ENCODE results near the gene MED27.

Gene MED27

DNA sequence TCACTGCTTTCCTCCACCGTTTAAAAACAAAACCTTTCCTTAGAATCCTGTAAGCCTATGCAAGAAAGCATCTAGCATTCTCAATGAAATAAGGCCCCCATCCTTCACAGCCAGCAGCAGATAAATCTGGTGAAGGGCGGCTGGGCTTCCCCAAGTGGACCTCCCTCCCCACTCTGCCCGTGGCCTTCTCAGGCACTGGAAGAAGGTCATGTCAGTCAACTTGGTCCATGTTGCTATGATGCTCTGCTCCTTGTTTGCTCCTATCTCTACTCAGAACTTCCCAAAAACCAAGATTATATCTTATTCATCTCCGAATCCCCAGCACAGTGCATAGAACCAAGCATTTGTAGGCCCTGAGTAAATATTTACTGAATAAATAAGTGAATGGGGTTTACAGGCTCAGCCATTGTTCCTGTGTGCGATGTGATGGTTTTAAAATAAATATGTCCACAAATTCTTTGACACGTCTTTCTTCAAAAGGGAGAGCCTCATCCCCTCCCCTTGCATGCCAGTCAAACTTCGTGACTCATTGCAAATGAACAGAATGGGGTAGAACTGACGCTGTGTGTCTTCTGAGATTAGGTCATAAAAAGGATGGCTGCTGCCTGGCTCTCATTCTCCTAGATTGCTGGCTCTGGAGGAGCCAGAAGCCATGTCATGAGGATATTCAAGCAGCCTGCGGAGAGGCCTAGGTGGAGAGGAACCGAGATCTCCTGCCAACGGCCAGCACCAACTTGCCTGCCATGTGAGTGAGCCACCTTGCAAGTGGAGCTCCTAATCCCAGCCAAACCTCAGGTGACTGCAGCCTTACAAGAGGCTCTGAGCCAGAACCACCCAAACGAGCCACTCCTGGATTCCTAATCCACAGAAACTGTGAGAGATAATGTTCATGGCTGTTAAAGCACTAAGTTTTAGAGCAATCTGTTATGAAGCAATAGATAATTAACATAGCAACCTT is 70.5 kb downstream of the MED27 start:
- Histone ChIP-seq H3K4me3 (ENCODE audit: low read length, poor library complexity, severe bottlenecking) (no peak overlapping the region), H3K36me3 (ENCODE audit: insufficient read depth, low read length) (peaks cover 18% of the 10 kb centered on the region; the same call in 1 of the 2 replicates), H3K9me2 (replicated peaks; ENCODE audit: low read depth, low read length) (no peaks in the 10 kb centered on the region), H3K4me2 (ENCODE audit: low read depth, low read length, poor library complexity, severe bottlenecking) (no peak overlapping the region), H3K79me2 (ENCODE audit: insufficient read depth, low read length) (peaks cover 22% of the 10 kb centered on the region), H3K9me3 (ENCODE audit: insufficient read depth, low read depth, low read length) (no peaks in the 10 kb centered on the region), H3K27me3 (ENCODE audit: insufficient read depth, low read length, poor library complexity, severe bottlenecking) (no peaks in the 10 kb centered on the region), H3K9ac (ENCODE audit: low read depth, low read length, poor library complexity, severe bottlenecking) (no peak overlapping the region), H2AFZ (ENCODE audit: low read length) (no peak overlapping the region), H3K4me1 (ENCODE audit: insufficient read depth, low read length, poor library complexity, severe bottlenecking) (peaks cover 22% of the 10 kb centered on the region), H3F3A (ENCODE audit: low read depth) (no peaks in the 10 kb centered on the region), H4K20me1 (ENCODE audit: insufficient read depth, low read length, poor library complexity, severe bottlenecking) (peaks cover 7% of the 10 kb centered on the region)
- TF ChIP-seq EZH2phosphoT487 (IDR thresholded peaks at IDR 0.05; ENCODE audit: borderline replicate concordance) = no peak

DNA sequence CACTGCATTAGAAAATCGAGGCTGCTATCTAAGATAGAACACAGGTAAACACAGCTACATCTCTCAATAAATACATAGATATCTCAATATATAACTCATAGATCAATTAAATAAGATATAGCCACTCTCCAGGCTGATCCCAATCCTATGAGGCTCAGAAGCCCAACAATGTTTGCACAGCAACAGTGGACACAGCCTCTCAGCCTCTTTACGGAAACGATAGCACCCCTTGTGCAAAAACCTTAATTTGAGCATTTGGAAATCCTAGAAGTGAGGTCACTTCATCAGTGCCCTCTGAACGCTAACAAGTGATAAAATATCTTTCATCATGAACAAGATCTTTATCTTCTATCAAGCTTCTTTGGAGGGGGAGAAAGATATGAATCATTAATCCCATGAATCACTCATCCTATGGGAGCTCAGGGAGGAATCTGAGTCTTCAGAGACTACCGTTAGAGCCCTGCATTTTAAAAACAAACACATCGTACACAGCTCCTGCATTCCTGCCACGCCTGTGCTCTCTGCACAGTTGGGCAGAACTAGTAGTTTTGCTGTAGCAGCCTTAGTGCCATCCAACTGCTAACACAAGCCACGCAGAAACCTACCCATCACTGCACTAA is 71.4 kb downstream of the MED27 start:
- TF ChIP-seq EZH2phosphoT487 (IDR thresholded peaks at IDR 0.05; ENCODE audit: borderline replicate concordance) = no peak
- TF ChIP-seq, protein P1, sequence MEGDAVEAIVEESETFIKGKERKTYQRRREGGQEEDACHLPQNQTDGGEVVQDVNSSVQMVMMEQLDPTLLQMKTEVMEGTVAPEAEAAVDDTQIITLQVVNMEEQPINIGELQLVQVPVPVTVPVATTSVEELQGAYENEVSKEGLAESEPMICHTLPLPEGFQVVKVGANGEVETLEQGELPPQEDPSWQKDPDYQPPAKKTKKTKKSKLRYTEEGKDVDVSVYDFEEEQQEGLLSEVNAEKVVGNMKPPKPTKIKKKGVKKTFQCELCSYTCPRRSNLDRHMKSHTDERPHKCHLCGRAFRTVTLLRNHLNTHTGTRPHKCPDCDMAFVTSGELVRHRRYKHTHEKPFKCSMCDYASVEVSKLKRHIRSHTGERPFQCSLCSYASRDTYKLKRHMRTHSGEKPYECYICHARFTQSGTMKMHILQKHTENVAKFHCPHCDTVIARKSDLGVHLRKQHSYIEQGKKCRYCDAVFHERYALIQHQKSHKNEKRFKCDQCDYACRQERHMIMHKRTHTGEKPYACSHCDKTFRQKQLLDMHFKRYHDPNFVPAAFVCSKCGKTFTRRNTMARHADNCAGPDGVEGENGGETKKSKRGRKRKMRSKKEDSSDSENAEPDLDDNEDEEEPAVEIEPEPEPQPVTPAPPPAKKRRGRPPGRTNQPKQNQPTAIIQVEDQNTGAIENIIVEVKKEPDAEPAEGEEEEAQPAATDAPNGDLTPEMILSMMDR (conservative IDR thresholded peaks at IDR 0.05; ENCODE audit: low read length) = no peak
- H3K9ac ChIP-seq (ENCODE audit: low read depth, low read length, poor library complexity, severe bottlenecking) = no peak overlapping the region
- no peaks in the 10 kb centered on the region for H3K9me2 ChIP-seq (replicated peaks; ENCODE audit: low read depth, low read length)
- H3K79me2 ChIP-seq (ENCODE audit: insufficient read depth, low read length) = peaks cover 28% of the 10 kb centered on the region
- H4K20me1 ChIP-seq (ENCODE audit: insufficient read depth, low read length, poor library complexity, severe bottlenecking) = peaks cover 7% of the 10 kb centered on the region
- H3F3A ChIP-seq (ENCODE audit: low read depth) = no peaks in the 10 kb centered on the region; the same call in 1 of the 2 replicates
- no peaks in the 10 kb centered on the region for H3K27me3 ChIP-seq (ENCODE audit: insufficient read depth, low read length, poor library complexity, severe bottlenecking)
- no peak overlapping the region for H3K4me2 ChIP-seq (ENCODE audit: low read depth, low read length, poor library complexity, severe bottlenecking)
- H3K4me3 ChIP-seq (ENCODE audit: low read length, poor library complexity, severe bottlenecking) = no peak overlapping the region
- H3K36me3 ChIP-seq (ENCODE audit: insufficient read depth, low read length) = peaks cover 13% of the 10 kb centered on the region; the same call in 1 of the 2 replicates
- peaks cover 29% of the 10 kb centered on the region for H3K4me1 ChIP-seq (ENCODE audit: insufficient read depth, low read length, poor library complexity, severe bottlenecking)
- H2AFZ ChIP-seq (ENCODE audit: low read length) = no peak overlapping the region
- no peaks in the 10 kb centered on the region for H3K9me3 ChIP-seq (ENCODE audit: insufficient read depth, low read depth, low read length)

DNA sequence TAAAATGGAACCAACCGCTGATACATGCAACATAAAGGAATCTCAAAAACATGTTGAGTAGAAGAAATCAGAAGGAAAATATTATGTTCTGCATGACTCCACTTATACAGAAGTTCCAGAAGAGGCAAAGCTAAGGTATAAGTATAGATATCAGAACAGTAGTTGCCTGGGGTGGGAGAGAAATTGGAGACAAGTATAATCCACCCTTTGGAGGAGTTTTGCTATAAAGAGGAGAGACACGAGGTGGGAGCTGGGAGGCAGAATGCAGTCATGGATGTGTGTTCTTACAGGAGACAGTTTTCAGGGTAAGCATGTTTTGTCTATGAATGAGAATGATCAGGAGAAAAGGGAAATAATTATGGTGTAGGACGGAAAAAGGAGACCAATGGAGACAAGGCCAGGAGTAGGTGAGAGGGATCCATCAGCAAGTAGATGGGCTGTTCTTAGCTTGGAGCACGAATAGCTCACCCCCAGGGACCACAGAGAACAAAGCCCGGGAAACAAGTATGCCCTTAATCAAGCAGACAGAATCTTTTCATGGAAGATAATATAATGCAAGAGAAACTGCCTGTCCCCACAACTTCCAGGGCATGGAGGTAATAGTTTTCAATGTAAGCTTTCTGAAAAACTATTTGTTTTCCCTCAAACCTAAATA is 72.2 kb downstream of the MED27 start:
- peaks cover 28% of the 10 kb centered on the region for H3K79me2 ChIP-seq (ENCODE audit: insufficient read depth, low read length)
- no peaks in the 10 kb centered on the region for H3K9me3 ChIP-seq (ENCODE audit: insufficient read depth, low read depth, low read length)
- no peak overlapping the region for H3K4me2 ChIP-seq (ENCODE audit: low read depth, low read length, poor library complexity, severe bottlenecking)
- no peak overlapping the region for H2AFZ ChIP-seq (ENCODE audit: low read length)
- no peak overlapping the region for H3K4me3 ChIP-seq (ENCODE audit: low read length, poor library complexity, severe bottlenecking)
- TF ChIP-seq, protein P1 (conservative IDR thresholded peaks at IDR 0.05; ENCODE audit: low read length) = no peak
- TF ChIP-seq EZH2phosphoT487 (IDR thresholded peaks at IDR 0.05; ENCODE audit: borderline replicate concordance) = no peak
- H3F3A ChIP-seq (ENCODE audit: low read depth) = peaks cover 4% of the 10 kb centered on the region
- H3K27me3 ChIP-seq (ENCODE audit: insufficient read depth, low read length, poor library complexity, severe bottlenecking) = no peaks in the 10 kb centered on the region
- H3K4me1 ChIP-seq (ENCODE audit: insufficient read depth, low read length, poor library complexity, severe bottlenecking) = peaks cover 37% of the 10 kb centered on the region
- peaks cover 5% of the 10 kb centered on the region; the same call in 1 of the 2 replicates for H3K36me3 ChIP-seq (ENCODE audit: insufficient read depth, low read length)
- H3K9me2 ChIP-seq (replicated peaks; ENCODE audit: low read depth, low read length) = no peaks in the 10 kb centered on the region
- H4K20me1 ChIP-seq (ENCODE audit: insufficient read depth, low read length, poor library complexity, severe bottlenecking) = peaks cover 7% of the 10 kb centered on the region
- H3K9ac ChIP-seq (ENCODE audit: low read depth, low read length, poor library complexity, severe bottlenecking) = no peak overlapping the region
